Activated naive CD4-positive, alpha-beta T cell treated with anti-CD3 and anti-CD28 coated beads, Interleukin-2, amount 50 U/mL, for 24 hours (primary cell): ENCODE data around the gene VEZT.
"Not testable (repeated sequence)": the region's sequence is repeated elsewhere in the genome, so short reads cannot be mapped to it uniquely, and the experiment has no call there.

Experiments
- H3K27ac Mint-ChIP-seq: one replicate; pipeline ENCODE4 v1.8.0; 2021; ENCODE audit warnings: mild to moderate bottlenecking, mixed read lengths
- H3K27me3 Mint-ChIP-seq: one replicate; pipeline ENCODE4 v1.8.0; 2021; ENCODE audit warnings: mixed read lengths
- H3K36me3 Mint-ChIP-seq: one replicate; pipeline ENCODE4 v1.8.0; 2021; ENCODE audit warnings: mixed read lengths
- H3K4me1 Mint-ChIP-seq: one replicate; pipeline ENCODE4 v1.8.0; 2021; ENCODE audit warnings: mixed read lengths
- H3K4me3 Mint-ChIP-seq: one replicate; pipeline ENCODE4 v1.8.0; 2021; ENCODE audit warnings: mild to moderate bottlenecking, mixed read lengths
- H3K9me3 Mint-ChIP-seq: one replicate; pipeline ENCODE4 v1.8.0; 2021; ENCODE audit warnings: mixed read lengths

The VEZT gene

GRCh38 chr12:95231190-95231589 is 13.6 kb downstream of the VEZT start:
- Mint-ChIP-seq H3K9me3 (no peaks in the 10 kb centered on the region), H3K36me3 (peaks cover 5% of the 10 kb centered on the region), H3K4me3 (no peak overlapping the region), H3K4me1 (peaks cover 34% of the 10 kb centered on the region), H3K27ac (no peak overlapping the region), H3K27me3 (no peaks in the 10 kb centered on the region)

GRCh38 chr12:95234187-95234586 is 16.6 kb downstream of the VEZT start:
- not testable (repeated sequence) for H3K4me3 Mint-ChIP-seq, H3K36me3 Mint-ChIP-seq, H3K27ac Mint-ChIP-seq, H3K9me3 Mint-ChIP-seq, H3K27me3 Mint-ChIP-seq
- peaks cover 33% of the 10 kb centered on the region for H3K4me1 Mint-ChIP-seq

GRCh38 chr12:95235621-95236020 is 18.0 kb downstream of the VEZT start:
- not testable (repeated sequence) for H3K4me3 Mint-ChIP-seq, H3K27me3 Mint-ChIP-seq
- peaks cover 36% of the 10 kb centered on the region for H3K4me1 Mint-ChIP-seq

GRCh38 chr12:95237315-95237714 is 19.7 kb downstream of the VEZT start:
- H3K27ac Mint-ChIP-seq: no peak overlapping the region
- no peaks in the 10 kb centered on the region for H3K9me3 Mint-ChIP-seq
- H3K27me3 Mint-ChIP-seq: no peaks in the 10 kb centered on the region
- H3K4me3 Mint-ChIP-seq: no peak overlapping the region
- H3K36me3 Mint-ChIP-seq: peaks cover 3% of the 10 kb centered on the region
- H3K4me1 Mint-ChIP-seq: peaks cover 27% of the 10 kb centered on the region

More at GRCh38 chr12:95235621-95236020, 18.0 kb downstream of the VEZT start:
- not testable (repeated sequence) for H3K27ac Mint-ChIP-seq, H3K36me3 Mint-ChIP-seq, H3K9me3 Mint-ChIP-seq

- Mint-ChIP-seq H3K4me1 (peaks cover 24% of the 10 kb centered on the region), H3K27me3 (no peaks in the 10 kb centered on the region), H3K27ac (peak overlapping the region; percentile 5), H3K9me3 (no peaks in the 10 kb centered on the region), H3K4me3 (no peak overlapping the region), H3K36me3 (peaks cover 3% of the 10 kb centered on the region)
Measured at GRCh38 chr12:95238150-95238549, 20.5 kb downstream of the VEZT start.

GRCh38 chr12:95239216-95239615 is 21.6 kb downstream of the VEZT start:
- Mint-ChIP-seq H3K27me3 (no peaks in the 10 kb centered on the region), H3K4me1 (peaks cover 24% of the 10 kb centered on the region), H3K9me3 (no peaks in the 10 kb centered on the region), H3K36me3 (peaks cover 3% of the 10 kb centered on the region), H3K4me3 (no peak overlapping the region), H3K27ac (peak overlapping the region; percentile 73)

- not testable (repeated sequence) for H3K36me3 Mint-ChIP-seq, H3K27ac Mint-ChIP-seq, H3K4me3 Mint-ChIP-seq, H3K27me3 Mint-ChIP-seq, H3K9me3 Mint-ChIP-seq
- peaks cover 28% of the 10 kb centered on the region for H3K4me1 Mint-ChIP-seq
Measured at GRCh38 chr12:95239835-95240234, 22.2 kb downstream of the VEZT start.

- no peak overlapping the region for H3K4me3 Mint-ChIP-seq
- H3K36me3 Mint-ChIP-seq: peaks cover 1% of the 10 kb centered on the region
- H3K27ac Mint-ChIP-seq: no peak overlapping the region
- peaks cover 31% of the 10 kb centered on the region for H3K4me1 Mint-ChIP-seq
- no peaks in the 10 kb centered on the region for H3K27me3 Mint-ChIP-seq
- no peaks in the 10 kb centered on the region for H3K9me3 Mint-ChIP-seq
Measured at GRCh38 chr12:95240556-95240955, 22.9 kb downstream of the VEZT start.

- H3K27me3 Mint-ChIP-seq, H3K36me3 Mint-ChIP-seq, H3K9me3 Mint-ChIP-seq, H3K4me3 Mint-ChIP-seq, H3K27ac Mint-ChIP-seq: not testable (repeated sequence)
- peaks cover 37% of the 10 kb centered on the region for H3K4me1 Mint-ChIP-seq
Measured at GRCh38 chr12:95241138-95241537, 23.5 kb downstream of the VEZT start.

- peaks cover 1% of the 10 kb centered on the region for H3K36me3 Mint-ChIP-seq
- H3K27me3 Mint-ChIP-seq: no peaks in the 10 kb centered on the region
- H3K4me1 Mint-ChIP-seq: peaks cover 45% of the 10 kb centered on the region
- H3K27ac Mint-ChIP-seq: no peak overlapping the region
- H3K4me3 Mint-ChIP-seq: no peak overlapping the region
- no peaks in the 10 kb centered on the region for H3K9me3 Mint-ChIP-seq
Measured at GRCh38 chr12:95241761-95242506, 24.3 kb downstream of the VEZT start.

GRCh38 chr12:95243497-95244183 is 26.0 kb downstream of the VEZT start:
- no peaks in the 10 kb centered on the region for H3K36me3 Mint-ChIP-seq
- no peak overlapping the region for H3K4me3 Mint-ChIP-seq
- H3K27me3 Mint-ChIP-seq: no peaks in the 10 kb centered on the region
- no peak overlapping the region for H3K27ac Mint-ChIP-seq
- peaks cover 45% of the 10 kb centered on the region for H3K4me1 Mint-ChIP-seq
- no peaks in the 10 kb centered on the region for H3K9me3 Mint-ChIP-seq

- no peaks in the 10 kb centered on the region for H3K36me3 Mint-ChIP-seq
- H3K27ac Mint-ChIP-seq: no peak overlapping the region
- H3K27me3 Mint-ChIP-seq: no peaks in the 10 kb centered on the region
- peaks cover 45% of the 10 kb centered on the region for H3K4me1 Mint-ChIP-seq
- no peaks in the 10 kb centered on the region for H3K9me3 Mint-ChIP-seq
- no peak overlapping the region for H3K4me3 Mint-ChIP-seq
Measured at GRCh38 chr12:95244350-95244749, 26.7 kb downstream of the VEZT start.

- Mint-ChIP-seq H3K9me3 (no peaks in the 10 kb centered on the region), H3K27me3 (no peaks in the 10 kb centered on the region), H3K4me3 (no peak overlapping the region), H3K27ac (no peak overlapping the region), H3K4me1 (peaks cover 45% of the 10 kb centered on the region), H3K36me3 (peaks cover 5% of the 10 kb centered on the region)
Measured at GRCh38 chr12:95248095-95248494, 30.5 kb downstream of the VEZT start.

- H3K27me3 Mint-ChIP-seq: no peaks in the 10 kb centered on the region
- peaks cover 10% of the 10 kb centered on the region for H3K36me3 Mint-ChIP-seq
- no peak overlapping the region for H3K27ac Mint-ChIP-seq
- peaks cover 45% of the 10 kb centered on the region for H3K4me1 Mint-ChIP-seq
- H3K9me3 Mint-ChIP-seq: no peaks in the 10 kb centered on the region
- no peak overlapping the region for H3K4me3 Mint-ChIP-seq
Measured at GRCh38 chr12:95248604-95249360, 31.2 kb downstream of the VEZT start.

- Mint-ChIP-seq H3K4me1 (peaks cover 18% of the 10 kb centered on the region), H3K9me3 (no peaks in the 10 kb centered on the region), H3K27ac (no peak overlapping the region), H3K36me3 (peaks cover 27% of the 10 kb centered on the region), H3K4me3 (no peak overlapping the region), H3K27me3 (no peaks in the 10 kb centered on the region)
Measured at GRCh38 chr12:95253386-95253785, 35.8 kb downstream of the VEZT start.

GRCh38 chr12:95257541-95257940 is 39.9 kb downstream of the VEZT start:
- H3K9me3 Mint-ChIP-seq: no peaks in the 10 kb centered on the region
- H3K36me3 Mint-ChIP-seq: peaks cover 32% of the 10 kb centered on the region
- H3K4me1 Mint-ChIP-seq: no peaks in the 10 kb centered on the region
- H3K27ac Mint-ChIP-seq: no peak overlapping the region
- no peak overlapping the region for H3K4me3 Mint-ChIP-seq
- H3K27me3 Mint-ChIP-seq: no peaks in the 10 kb centered on the region
